Measurements from ENCODE around the gene STAB1. TPM values are rescaled to one million over a fixed set of nuclear protein-coding genes. Genes with fewer than 3 reads are reported as not detected.
A peak's percentile ranks its signal among the peaks of the same experiment; 100 is the strongest.

Gene STAB1
- total and polyA plus RNA-seq, 10 donors: 287 to 1,994 (median 586) TPM

DNA sequence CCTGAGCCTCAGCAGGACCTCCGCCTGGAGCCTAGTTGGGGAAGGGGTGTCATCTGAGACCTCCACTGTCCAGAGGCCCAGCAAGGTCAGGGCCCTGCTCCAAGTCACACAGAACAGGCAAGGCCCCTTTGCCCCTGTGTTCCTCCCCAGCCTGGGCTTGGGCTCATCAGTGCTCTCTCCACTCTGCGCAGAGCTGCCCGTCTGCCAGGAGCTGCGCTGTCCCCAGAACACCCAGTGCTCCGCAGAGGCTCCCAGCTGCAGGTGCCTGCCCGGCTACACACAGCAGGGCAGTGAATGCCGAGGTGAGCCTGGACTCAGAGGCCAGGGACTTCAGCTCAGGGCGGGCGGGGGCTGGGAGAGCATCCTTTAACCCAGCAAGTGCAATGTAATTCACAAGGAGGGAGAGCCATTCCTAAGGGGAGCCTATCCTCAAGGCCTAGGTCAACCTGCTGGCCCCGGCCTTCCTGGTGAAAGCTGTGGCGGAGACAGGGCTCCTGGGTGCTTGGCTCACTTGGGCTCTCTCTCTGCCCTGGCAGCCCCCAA lies 7.7 kb downstream of the STAB1 start:
- H3K4me3 ChIP-seq: no peak overlapping the region
- TF ChIP-seq, protein P1, sequence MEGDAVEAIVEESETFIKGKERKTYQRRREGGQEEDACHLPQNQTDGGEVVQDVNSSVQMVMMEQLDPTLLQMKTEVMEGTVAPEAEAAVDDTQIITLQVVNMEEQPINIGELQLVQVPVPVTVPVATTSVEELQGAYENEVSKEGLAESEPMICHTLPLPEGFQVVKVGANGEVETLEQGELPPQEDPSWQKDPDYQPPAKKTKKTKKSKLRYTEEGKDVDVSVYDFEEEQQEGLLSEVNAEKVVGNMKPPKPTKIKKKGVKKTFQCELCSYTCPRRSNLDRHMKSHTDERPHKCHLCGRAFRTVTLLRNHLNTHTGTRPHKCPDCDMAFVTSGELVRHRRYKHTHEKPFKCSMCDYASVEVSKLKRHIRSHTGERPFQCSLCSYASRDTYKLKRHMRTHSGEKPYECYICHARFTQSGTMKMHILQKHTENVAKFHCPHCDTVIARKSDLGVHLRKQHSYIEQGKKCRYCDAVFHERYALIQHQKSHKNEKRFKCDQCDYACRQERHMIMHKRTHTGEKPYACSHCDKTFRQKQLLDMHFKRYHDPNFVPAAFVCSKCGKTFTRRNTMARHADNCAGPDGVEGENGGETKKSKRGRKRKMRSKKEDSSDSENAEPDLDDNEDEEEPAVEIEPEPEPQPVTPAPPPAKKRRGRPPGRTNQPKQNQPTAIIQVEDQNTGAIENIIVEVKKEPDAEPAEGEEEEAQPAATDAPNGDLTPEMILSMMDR (IDR thresholded peaks at IDR 0.05 in 8 of 11, conservative IDR thresholded peaks at IDR 0.05 in 3 of 11): no peak
- TF ChIP-seq POLR2AphosphoS5 (IDR thresholded peaks at IDR 0.05): peak in 1 of 3 donors; percentile 44
- TF ChIP-seq POLR2A (IDR thresholded peaks at IDR 0.05): no peak
- no peak overlapping the region for H3K27ac ChIP-seq
- intact Hi-C loops (cut with DNase I; ENCODE audit: low total_unique reads): no loop called here
- H3K9me3 ChIP-seq: no peaks in the 10 kb centered on the region
- H3K4me1 ChIP-seq: peaks cover 9 to 39% (median 22%) of the 10 kb centered on the region in 6 donors
- no peaks in the 10 kb centered on the region for H3K27me3 ChIP-seq (replicated peaks in 1 of 7)
- WGBS, 5 donors: 89 to 95% (median 92%) methylated on average over 6 to 11 of the region's 11 CpGs; no CpG with 5 or more reads in 1 of the 5 donors
- DNase-seq: no peak
- H3K36me3 ChIP-seq: peaks cover 0 to 80% (median 17%) of the 10 kb centered on the region in 6 donors

DNA sequence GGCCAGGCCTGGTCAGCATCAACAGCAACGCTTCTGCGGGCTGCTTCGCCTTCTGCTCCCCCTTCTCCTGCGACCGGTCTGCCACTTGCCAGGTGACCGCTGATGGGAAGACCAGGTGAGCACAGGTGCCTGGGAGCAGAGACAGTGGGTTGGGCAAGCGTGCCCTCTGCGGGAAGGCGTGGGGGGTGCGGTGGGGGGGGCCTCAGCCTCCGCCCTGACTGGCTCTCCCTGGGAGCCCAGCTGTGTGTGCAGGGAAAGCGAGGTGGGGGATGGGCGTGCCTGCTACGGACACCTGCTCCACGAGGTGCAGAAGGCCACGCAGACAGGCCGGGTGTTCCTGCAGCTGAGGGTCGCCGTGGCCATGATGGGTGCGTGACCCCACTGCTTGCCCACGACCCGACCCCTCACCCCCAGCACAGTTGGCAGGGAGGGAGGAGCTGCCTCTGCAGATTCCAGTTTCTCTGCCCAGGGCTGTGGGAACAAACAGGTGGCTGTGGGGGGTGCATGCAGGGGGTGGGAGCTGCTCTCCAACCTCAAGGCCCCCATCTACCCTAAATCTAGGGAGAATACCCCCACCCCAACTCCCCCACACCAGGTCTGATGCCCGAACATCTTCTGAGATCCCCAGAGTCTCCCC lies 8.8 kb downstream of the STAB1 start:
- H3K4me3 ChIP-seq: no peak overlapping the region
- no peak for DNase-seq
- intact Hi-C loops (cut with DNase I; ENCODE audit: low total_unique reads): no loop called here
- no peaks in the 10 kb centered on the region for H3K9me3 ChIP-seq
- peaks cover 4 to 28% (median 12%) of the 10 kb centered on the region in 6 donors for H3K4me1 ChIP-seq
- peaks cover 0 to 81% (median 22%) of the 10 kb centered on the region in 6 donors for H3K36me3 ChIP-seq
- no peaks in the 10 kb centered on the region for H3K27me3 ChIP-seq (replicated peaks in 1 of 7)
- no peak overlapping the region for H3K27ac ChIP-seq
- TF ChIP-seq, protein P1 (IDR thresholded peaks at IDR 0.05 in 8 of 11, conservative IDR thresholded peaks at IDR 0.05 in 3 of 11): no peak
- peak in 1 of 3 donors; percentile 20 for TF ChIP-seq POLR2AphosphoS5 (IDR thresholded peaks at IDR 0.05)
- 80 to 88% (median 83%) methylated on average over 3 to 23 of the region's 23 CpGs for WGBS, 5 donors

DNA sequence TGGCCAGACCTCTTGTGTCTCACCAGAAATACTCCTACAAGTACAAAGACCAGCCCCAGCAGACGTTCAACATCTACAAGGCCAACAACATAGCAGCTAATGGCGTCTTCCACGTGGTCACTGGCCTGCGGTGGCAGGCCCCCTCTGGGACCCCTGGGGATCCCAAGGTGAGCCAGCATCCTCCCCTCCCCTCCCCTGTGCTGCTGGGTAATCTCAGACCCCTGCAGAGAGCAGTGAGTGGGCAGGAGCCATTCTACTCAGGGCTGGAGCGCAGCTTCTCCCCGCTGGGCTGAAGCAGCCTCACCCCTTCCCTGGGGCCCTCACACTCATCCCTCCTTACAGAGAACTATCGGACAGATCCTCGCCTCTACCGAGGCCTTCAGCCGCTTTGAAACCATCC lies 9.8 kb downstream of the STAB1 start:
- DNase-seq: no peak
- no peaks in the 10 kb centered on the region for H3K9me3 ChIP-seq
- H3K4me1 ChIP-seq: peaks cover 0 to 20% (median 6%) of the 10 kb centered on the region in 6 donors
- 84 to 95% (median 84%) methylated on average over 10 of the region's 10 CpGs for WGBS, 5 donors
- intact Hi-C loops (cut with DNase I; ENCODE audit: low total_unique reads): no loop called here
- TF ChIP-seq POLR2A (IDR thresholded peaks at IDR 0.05) (no peak), POLR2AphosphoS5 (IDR thresholded peaks at IDR 0.05) (no peak)
- TF ChIP-seq, protein P1 (IDR thresholded peaks at IDR 0.05 in 8 of 11, conservative IDR thresholded peaks at IDR 0.05 in 3 of 11): no peak
- no peak overlapping the region for H3K27ac ChIP-seq
- H3K36me3 ChIP-seq: peaks cover 0 to 91% (median 24%) of the 10 kb centered on the region in 6 donors
- no peaks in the 10 kb centered on the region for H3K27me3 ChIP-seq (replicated peaks in 1 of 7)
- H3K4me3 ChIP-seq: no peak overlapping the region

DNA sequence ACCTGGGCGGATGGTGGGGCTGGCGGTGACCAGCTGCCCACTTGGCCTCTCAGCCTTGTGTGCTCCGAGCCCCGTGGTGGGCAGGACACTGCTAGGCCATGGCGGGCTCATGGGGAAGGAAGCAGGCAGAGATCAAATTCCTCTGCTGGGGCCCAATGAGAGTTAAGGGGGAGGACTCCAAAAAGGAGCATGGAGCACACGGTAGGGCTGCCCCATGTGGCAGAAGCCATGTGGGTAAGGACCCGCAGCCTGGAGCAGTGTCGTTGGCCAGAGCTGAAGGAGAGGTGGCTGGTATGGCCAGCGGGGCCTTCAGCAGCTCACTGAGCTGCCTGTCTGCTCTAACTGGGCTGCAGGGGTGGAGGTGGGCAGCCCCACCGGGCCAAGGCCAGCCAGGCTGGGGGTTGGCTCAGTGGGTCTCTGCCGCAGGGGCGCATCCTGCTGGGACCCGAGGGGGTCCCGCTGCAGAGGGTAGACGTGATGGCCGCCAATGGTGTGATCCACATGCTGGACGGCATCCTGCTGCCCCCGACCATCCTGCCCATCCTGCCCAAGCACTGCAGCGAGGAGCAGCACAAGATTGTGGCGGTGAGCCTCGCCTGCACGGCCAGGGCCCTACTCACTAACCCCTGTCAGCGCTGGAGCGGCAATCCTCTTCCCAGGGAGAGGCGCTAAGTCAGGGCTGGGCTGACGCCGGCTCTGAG lies 11.3 kb downstream of the STAB1 start:
- Histone ChIP-seq H3K27ac (no peak overlapping the region), H3K36me3 (peaks cover 0 to 100% (median 24%) of the 10 kb centered on the region in 6 donors), H3K4me1 (peaks cover 0 to 6% (median 0%) of the 10 kb centered on the region in 6 donors), H3K4me3 (no peak overlapping the region), H3K27me3 (replicated peaks in 1 of 7) (no peaks in the 10 kb centered on the region), H3K9me3 (no peaks in the 10 kb centered on the region)
- no peak for DNase-seq
- 79 to 91% (median 86%) methylated on average over 21 to 27 of the region's 27 CpGs for WGBS, 5 donors
- intact Hi-C loops (cut with DNase I; ENCODE audit: low total_unique reads): no loop called here
- TF ChIP-seq POLR2AphosphoS5 (IDR thresholded peaks at IDR 0.05): peak in 1 of 3 donors; percentile 51
- TF ChIP-seq, protein P1 (IDR thresholded peaks at IDR 0.05 in 8 of 11, conservative IDR thresholded peaks at IDR 0.05 in 3 of 11): no peak
